ENCODE results near the gene BOC.

BOC gene

GRCh38 chr3:113258361-113258760 lies 47.0 kb downstream of the BOC start:
- TF ChIP-seq EP300 (IDR thresholded peaks at IDR 0.05; ENCODE audit: borderline replicate concordance) (no peak), CEBPB (IDR thresholded peaks at IDR 0.05) (no peak), EGR1 (IDR thresholded peaks at IDR 0.05) (no peak), NFIC (IDR thresholded peaks at IDR 0.05) (no peak), TCF12 (IDR thresholded peaks at IDR 0.05; ENCODE audit: low read depth) (no peak), FOXM1 (IDR thresholded peaks at IDR 0.05; ENCODE audit: borderline replicate concordance, low read depth) (no peak), YY1 (IDR thresholded peaks at IDR 0.05; ENCODE audit: low read depth) (no peak), MAX (IDR thresholded peaks at IDR 0.05) (no peak), RAD21 (IDR thresholded peaks at IDR 0.05; ENCODE audit: low read depth) (no peak), CREB1 (IDR thresholded peaks at IDR 0.05; ENCODE audit: low read depth) (no peak), ZBTB7A (IDR thresholded peaks at IDR 0.05; ENCODE audit: low read depth) (no peak), TAF1 (IDR thresholded peaks at IDR 0.05; ENCODE audit: low read depth) (no peak), TEAD4 (IDR thresholded peaks at IDR 0.05) (no peak)

GRCh38 chr3:113259196-113259595 lies 47.8 kb downstream of the BOC start:
- TF ChIP-seq TCF12 (IDR thresholded peaks at IDR 0.05; ENCODE audit: low read depth) (no peak), USF1 (IDR thresholded peaks at IDR 0.05) (no peak), EP300 (IDR thresholded peaks at IDR 0.05; ENCODE audit: borderline replicate concordance) (no peak), ZBTB7A (IDR thresholded peaks at IDR 0.05; ENCODE audit: low read depth) (no peak), EGR1 (IDR thresholded peaks at IDR 0.05) (no peak), CREB1 (IDR thresholded peaks at IDR 0.05; ENCODE audit: low read depth) (no peak), TAF1 (IDR thresholded peaks at IDR 0.05; ENCODE audit: low read depth) (no peak), MAX (IDR thresholded peaks at IDR 0.05) (no peak), RAD21 (IDR thresholded peaks at IDR 0.05; ENCODE audit: low read depth) (no peak), NFIC (IDR thresholded peaks at IDR 0.05) (no peak), REST (IDR thresholded peaks at IDR 0.05; ENCODE audit: low read depth) (no peak), TEAD4 (IDR thresholded peaks at IDR 0.05) (no peak), YY1 (IDR thresholded peaks at IDR 0.05; ENCODE audit: low read depth) (no peak), FOXM1 (IDR thresholded peaks at IDR 0.05; ENCODE audit: borderline replicate concordance, low read depth) (no peak), CEBPB (IDR thresholded peaks at IDR 0.05) (no peak)

GRCh38 chr3:113261063-113261625 lies 49.8 kb downstream of the BOC start:
- TF ChIP-seq TCF12 (IDR thresholded peaks at IDR 0.05; ENCODE audit: low read depth) = no peak
- no peak for TF ChIP-seq TAF1 (IDR thresholded peaks at IDR 0.05; ENCODE audit: low read depth)
- TF ChIP-seq EGR1 (IDR thresholded peaks at IDR 0.05) = no peak
- no peak for TF ChIP-seq RAD21 (IDR thresholded peaks at IDR 0.05; ENCODE audit: low read depth)
- TF ChIP-seq REST (IDR thresholded peaks at IDR 0.05; ENCODE audit: low read depth) = no peak
- no peak for TF ChIP-seq CEBPB (IDR thresholded peaks at IDR 0.05)
- no peak for TF ChIP-seq YY1 (IDR thresholded peaks at IDR 0.05; ENCODE audit: low read depth)
- no peak for TF ChIP-seq ZBTB7A (IDR thresholded peaks at IDR 0.05; ENCODE audit: low read depth)
- no peak for TF ChIP-seq CREB1 (IDR thresholded peaks at IDR 0.05; ENCODE audit: low read depth)
- no peak for TF ChIP-seq MAX (IDR thresholded peaks at IDR 0.05)
- no peak for TF ChIP-seq USF1 (IDR thresholded peaks at IDR 0.05)
- TF ChIP-seq NFIC (IDR thresholded peaks at IDR 0.05) = no peak
- no peak for TF ChIP-seq EP300 (IDR thresholded peaks at IDR 0.05; ENCODE audit: borderline replicate concordance)
- TF ChIP-seq FOXM1 (IDR thresholded peaks at IDR 0.05; ENCODE audit: borderline replicate concordance, low read depth) = no peak

GRCh38 chr3:113261626-113262303 lies 50.4 kb downstream of the BOC start:
- TF ChIP-seq TEAD4 (IDR thresholded peaks at IDR 0.05) = no peak
- no peak for TF ChIP-seq RAD21 (IDR thresholded peaks at IDR 0.05; ENCODE audit: low read depth)
- TF ChIP-seq YY1 (IDR thresholded peaks at IDR 0.05; ENCODE audit: low read depth) = no peak
- TF ChIP-seq EGR1 (IDR thresholded peaks at IDR 0.05) = no peak
- no peak for TF ChIP-seq FOXM1 (IDR thresholded peaks at IDR 0.05; ENCODE audit: borderline replicate concordance, low read depth)
- TF ChIP-seq CREB1 (IDR thresholded peaks at IDR 0.05; ENCODE audit: low read depth) = no peak
- TF ChIP-seq USF1 (IDR thresholded peaks at IDR 0.05) = no peak
- no peak for TF ChIP-seq MAX (IDR thresholded peaks at IDR 0.05)
- TF ChIP-seq TAF1 (IDR thresholded peaks at IDR 0.05; ENCODE audit: low read depth) = no peak
- no peak for TF ChIP-seq TCF12 (IDR thresholded peaks at IDR 0.05; ENCODE audit: low read depth)
